Spleen (tissue), 11 donors: ENCODE measurements around the gene PHACTR1. TPM values are rescaled to one million over a fixed set of nuclear protein-coding genes. Genes with fewer than 3 reads are reported as not detected.

ENCODE experiments used
- DNase-seq: peaks from one replicate; pipeline ENCODE4 v3.0.0-alpha.2; 2020
- H3K27ac ChIP-seq, 8 donors: fragments of 200-600 bp; sonication (generic) in 7 of 8; 1 replicate in 4 of 8; 2 replicates in 4 of 8; pipeline versions ENCODE4 v1.5.0 to v1.8.0; 2016 to 2021; ENCODE audit warnings: inconsistent platforms in 4 of 8, mild to moderate bottlenecking in 4 of 8, moderate library complexity in 1 of 8
- H3K27me3 ChIP-seq, 7 donors: fragments of 200-600 bp; sonication (generic) in 6 of 7; replicated peaks in 1 of 7; 1 replicate in 4 of 7; 2 replicates in 3 of 7; pipeline versions ENCODE4 v1.5.0 to v1.8.0; 2016 to 2021; ENCODE audit warnings: inconsistent platforms in 3 of 7, mild to moderate bottlenecking in 1 of 7
- H3K36me3 ChIP-seq, 6 donors: fragments of 200-600 bp; sonication (generic) in 5 of 6; 1 replicate in 4 of 6; 2 replicates in 2 of 6; pipeline versions ENCODE4 v1.5.0 to v1.8.0; 2016 to 2021; ENCODE audit warnings: inconsistent platforms in 2 of 6
- H3K4me1 ChIP-seq, 6 donors: fragments of 200-600 bp; sonication (generic) in 5 of 6; 1 replicate in 3 of 6; 2 replicates in 3 of 6; pipeline versions ENCODE4 v1.5.0 to v1.8.0; 2016 to 2021; ENCODE audit warnings: inconsistent platforms in 3 of 6
- H3K4me3 ChIP-seq, 8 donors: fragments of 200-600 bp; sonication (generic) in 7 of 8; 1 replicate in 4 of 8; 2 replicates in 4 of 8; pipeline versions ENCODE4 v1.5.0 to v1.8.0; 2016 to 2021; ENCODE audit warnings: inconsistent platforms in 4 of 8, mild to moderate bottlenecking in 4 of 8, moderate library complexity in 2 of 8
- H3K9me3 ChIP-seq, 8 donors: fragments of 200-600 bp; sonication (generic) in 7 of 8; 1 replicate in 4 of 8; 2 replicates in 4 of 8; pipeline versions ENCODE4 v1.5.0 to v1.8.0; 2016 to 2021; ENCODE audit warnings: inconsistent platforms in 4 of 8
- POLR2A ChIP-seq, 3 donors: fragments of 450-650 bp; IDR thresholded peaks; one replicate each; pipeline ENCODE4 v1.5.1; 2017; ENCODE audit warnings: antibody characterized with exemption in 3 of 3, mild to moderate bottlenecking in 1 of 3
- POLR2AphosphoS5 ChIP-seq, 3 donors: sonication (generic); formaldehyde crosslinking; IDR thresholded peaks; one replicate each; pipeline ENCODE4 v1.5.1; 2017; ENCODE audit warnings: antibody characterized with exemption in 3 of 3
- WGBS, 5 donors: extraction: QIAGEN DNeasy Blood & Tissue Kit in 3 of 5; methylation state at CpG; one replicate each; pipeline versions ENCODE4 v1.1.5 to v1.1.7; 2013 to 2018; 5-methylcytosine and 5-hydroxymethylcytosine counted together
- intact Hi-C: fragments of 100-400 bp; cut with DNase I; formaldehyde crosslinking; loops from one replicate; pipeline ENCODE4 v1.15.0; 2023; ENCODE audit warnings: low total_unique reads
- polyA plus RNA-seq, 3 donors: library from polyadenylated mRNA; stranded (reverse); fragments of 200-250 nt; gene quantifications; one replicate each; pipeline ENCODE4 v1.2.1, GENCODE V29; 2013
- total RNA-seq, 7 donors: library from RNA; depleted of rRNA in 3 of 7; stranded (reverse); fragments of >200 nt in 3 of 7; fragmentation: NEBNext Ultra II Directional in 4 of 7; extraction: Animal tissue kit (Norgen Biotek cat#: 25700) in 4 of 7; gene quantifications; one replicate each; pipeline versions ENCODE4 v1.1.0 to v1.2.1, GENCODE V29; 2016 to 2021
- TF ChIP-seq, protein P1 (sequence below), 11 experiments: fragments of 200-600 bp in 7 of 11; fragments of 450-650 bp in 4 of 11; sonication (generic) in 4 of 11; IDR thresholded peaks in 8 of 11; conservative IDR thresholded peaks in 3 of 11; 1 replicate in 7 of 11; 2 replicates in 4 of 11; pipeline versions ENCODE4 v1.4.0 to v1.8.0; 2016 to 2021; ENCODE audit warnings: antibody characterized with exemption in 11 of 11, inconsistent platforms in 4 of 11, mild to moderate bottlenecking in 1 of 11
- donor health status: healthy with polysubstance abuse.
- donor health status: DM: no; HTN: no; CAD: no; lungs with moderate emphysema.
- donor health status: DM: no; HTN: no; CAD: no.
- donor health status: Bipolar disorder and iron deficiency.
- donor health status: healthy.
- donor health status: DM: no; HTN: no; CAD: no.
- donor health status: DM: yes; HTN: yes; CAD: no.

The PHACTR1 gene
- total and polyA plus RNA-seq, 10 donors, result 8.5 to 45.3 (median 30.8) TPM

- H3K4me3 ChIP-seq, result no peak overlapping the region
- no peak for TF ChIP-seq POLR2A (IDR thresholded peaks at IDR 0.05)
- TF ChIP-seq, protein P1, sequence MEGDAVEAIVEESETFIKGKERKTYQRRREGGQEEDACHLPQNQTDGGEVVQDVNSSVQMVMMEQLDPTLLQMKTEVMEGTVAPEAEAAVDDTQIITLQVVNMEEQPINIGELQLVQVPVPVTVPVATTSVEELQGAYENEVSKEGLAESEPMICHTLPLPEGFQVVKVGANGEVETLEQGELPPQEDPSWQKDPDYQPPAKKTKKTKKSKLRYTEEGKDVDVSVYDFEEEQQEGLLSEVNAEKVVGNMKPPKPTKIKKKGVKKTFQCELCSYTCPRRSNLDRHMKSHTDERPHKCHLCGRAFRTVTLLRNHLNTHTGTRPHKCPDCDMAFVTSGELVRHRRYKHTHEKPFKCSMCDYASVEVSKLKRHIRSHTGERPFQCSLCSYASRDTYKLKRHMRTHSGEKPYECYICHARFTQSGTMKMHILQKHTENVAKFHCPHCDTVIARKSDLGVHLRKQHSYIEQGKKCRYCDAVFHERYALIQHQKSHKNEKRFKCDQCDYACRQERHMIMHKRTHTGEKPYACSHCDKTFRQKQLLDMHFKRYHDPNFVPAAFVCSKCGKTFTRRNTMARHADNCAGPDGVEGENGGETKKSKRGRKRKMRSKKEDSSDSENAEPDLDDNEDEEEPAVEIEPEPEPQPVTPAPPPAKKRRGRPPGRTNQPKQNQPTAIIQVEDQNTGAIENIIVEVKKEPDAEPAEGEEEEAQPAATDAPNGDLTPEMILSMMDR (IDR thresholded peaks at IDR 0.05 in 8 of 11, conservative IDR thresholded peaks at IDR 0.05 in 3 of 11), result peak in 10 of 11 experiments; percentile 16 to 60 (median 44)
- TF ChIP-seq POLR2AphosphoS5 (IDR thresholded peaks at IDR 0.05), result peak in 1 of 3 donors; percentile 52
- intact Hi-C loops, result loop anchor here (10.0 kb wide), 2 partner anchors 80 to 140 kb away; no protein-coding TSS in a partner anchor
- H3K27ac ChIP-seq, result no peak overlapping the region
- H3K4me1 ChIP-seq, result peaks cover 0 to 9% (median 3%) of the 10 kb centered on the region in 6 donors
- no peaks in the 10 kb centered on the region for H3K9me3 ChIP-seq
- no peak for DNase-seq
- H3K36me3 ChIP-seq, result no peaks in the 10 kb centered on the region
- no peaks in the 10 kb centered on the region for H3K27me3 ChIP-seq
- WGBS, 5 donors, result 17 to 39% (median 32%) methylated on average over 6 of the region's 6 CpGs
Measured at GRCh38 chr6:13194852-13195251, 478.3 kb downstream of the PHACTR1 start.

DNA sequence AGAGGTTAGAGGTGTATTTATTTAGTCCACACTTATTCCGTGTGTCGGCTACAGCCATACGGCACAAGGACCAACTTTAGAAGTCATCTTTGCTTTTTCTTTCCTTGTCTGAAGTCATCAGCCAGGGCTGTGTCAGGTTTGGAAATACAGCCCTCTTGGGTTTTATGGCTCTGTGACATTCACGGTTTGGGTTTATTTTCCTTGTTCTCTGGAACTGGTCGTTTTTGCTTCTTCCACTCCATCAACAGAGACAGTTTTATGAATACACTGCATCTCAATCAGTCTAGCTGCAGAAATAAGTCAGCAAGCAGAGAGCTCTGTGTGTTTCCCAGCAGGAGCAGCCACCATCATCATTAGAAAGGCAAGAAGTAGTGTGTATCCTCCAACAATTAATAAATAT is 479.2 kb downstream of the PHACTR1 start:
- intact Hi-C loops, result loop anchor here (10.0 kb wide), 2 partner anchors 79 to 139 kb away; no protein-coding TSS in a partner anchor

GRCh38 chr6:13198168-13198567 is 481.6 kb downstream of the PHACTR1 start:
- H3K36me3 ChIP-seq, result no peaks in the 10 kb centered on the region
- TF ChIP-seq POLR2A (IDR thresholded peaks at IDR 0.05) (no peak), POLR2AphosphoS5 (IDR thresholded peaks at IDR 0.05) (no peak)
- TF ChIP-seq, protein P1 (IDR thresholded peaks at IDR 0.05 in 8 of 11, conservative IDR thresholded peaks at IDR 0.05 in 3 of 11), result no peak
- WGBS, 5 donors, result 70 to 93% (median 81%) methylated on average over 6 of the region's 6 CpGs
- no peak for DNase-seq
- intact Hi-C loops, result loop anchor here (10.0 kb wide), 2 partner anchors 77 to 137 kb away; no protein-coding TSS in a partner anchor
- peaks cover 0 to 15% (median 3%) of the 10 kb centered on the region in 6 donors for H3K4me1 ChIP-seq
- no peaks in the 10 kb centered on the region for H3K27me3 ChIP-seq
- no peak overlapping the region for H3K4me3 ChIP-seq
- no peaks in the 10 kb centered on the region for H3K9me3 ChIP-seq
- no peak overlapping the region for H3K27ac ChIP-seq

More for the DNA sequence above, 479.2 kb downstream of the PHACTR1 start:
- H3K36me3 ChIP-seq, result no peaks in the 10 kb centered on the region
- H3K9me3 ChIP-seq, result no peaks in the 10 kb centered on the region
- no peak overlapping the region for H3K4me3 ChIP-seq
- 86 to 95% (median 89%) methylated on average over 5 of the region's 5 CpGs for WGBS, 5 donors
- DNase-seq, result no peak
- peaks cover 0 to 9% (median 3%) of the 10 kb centered on the region in 6 donors for H3K4me1 ChIP-seq
- TF ChIP-seq POLR2A (IDR thresholded peaks at IDR 0.05), result no peak
- TF ChIP-seq POLR2AphosphoS5 (IDR thresholded peaks at IDR 0.05), result no peak
- TF ChIP-seq, protein P1 (IDR thresholded peaks at IDR 0.05 in 8 of 11, conservative IDR thresholded peaks at IDR 0.05 in 3 of 11), result no peak
- H3K27ac ChIP-seq, result no peak overlapping the region
- H3K27me3 ChIP-seq, result no peaks in the 10 kb centered on the region

- Histone ChIP-seq H3K36me3 (peaks cover 0 to 7% (median 0%) of the 10 kb centered on the region in 6 donors), H3K27ac (no peak overlapping the region), H3K4me1 (peaks cover 0 to 9% (median 0%) of the 10 kb centered on the region in 6 donors), H3K27me3 (no peaks in the 10 kb centered on the region), H3K9me3 (no peaks in the 10 kb centered on the region), H3K4me3 (no peak overlapping the region)
- no peak for TF ChIP-seq POLR2A (IDR thresholded peaks at IDR 0.05)
- 79 to 96% (median 93%) methylated on average over 6 of the region's 6 CpGs for WGBS, 5 donors
- intact Hi-C loops, result no loop called here
- no peak for DNase-seq
Measured at GRCh38 chr6:13201336-13201735, 484.8 kb downstream of the PHACTR1 start.
